Ovary (tissue), 3 donors: ENCODE measurements around the gene CSNK1G1.

Experiments used
- POLR2A ChIP-seq: fragments of 450-650 bp; IDR thresholded peaks from one replicate; pipeline ENCODE4 v1.6.1; 2017; ENCODE audit warnings: antibody characterized with exemption, mild to moderate bottlenecking, moderate library complexity
- TF ChIP-seq, protein P1 (sequence below), 3 donors: fragments of 450-650 bp in 2 of 3; fragments of 200-600 bp in 1 of 3; IDR thresholded peaks; one replicate each; pipeline versions ENCODE4 v1.5.1 to v1.8.0; 2016 to 2022; ENCODE audit warnings: antibody characterized with exemption in 3 of 3, mild to moderate bottlenecking in 1 of 3
- donor health status: DM: no; HTN: no; CAD: no.

DNA sequence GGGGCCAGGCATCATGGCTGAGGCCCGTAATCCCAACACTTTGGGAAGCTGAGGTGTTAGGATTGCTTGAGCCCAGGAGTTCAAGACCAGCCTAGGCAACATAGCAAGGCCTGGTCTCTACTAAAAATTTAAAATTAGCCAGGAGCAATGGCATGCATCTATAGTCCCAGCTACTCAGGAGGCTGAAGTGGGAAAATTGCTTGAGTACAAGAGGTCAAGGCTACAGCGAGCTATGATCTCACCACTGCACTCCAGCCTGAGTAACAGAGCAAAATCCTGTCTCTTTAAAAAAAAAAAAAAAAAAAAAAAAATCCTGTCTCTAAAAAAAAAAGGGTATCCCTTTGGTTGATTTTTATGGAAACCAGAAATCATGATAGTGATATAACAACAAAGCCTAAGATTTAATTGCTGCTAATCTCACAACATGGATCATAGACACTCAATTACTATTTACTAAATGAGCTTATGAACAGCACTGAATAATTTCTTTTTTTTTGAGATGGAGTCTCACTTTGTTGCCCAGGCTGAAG, 13.2 kb upstream of the CSNK1G1 start:
- TF ChIP-seq, protein P1, sequence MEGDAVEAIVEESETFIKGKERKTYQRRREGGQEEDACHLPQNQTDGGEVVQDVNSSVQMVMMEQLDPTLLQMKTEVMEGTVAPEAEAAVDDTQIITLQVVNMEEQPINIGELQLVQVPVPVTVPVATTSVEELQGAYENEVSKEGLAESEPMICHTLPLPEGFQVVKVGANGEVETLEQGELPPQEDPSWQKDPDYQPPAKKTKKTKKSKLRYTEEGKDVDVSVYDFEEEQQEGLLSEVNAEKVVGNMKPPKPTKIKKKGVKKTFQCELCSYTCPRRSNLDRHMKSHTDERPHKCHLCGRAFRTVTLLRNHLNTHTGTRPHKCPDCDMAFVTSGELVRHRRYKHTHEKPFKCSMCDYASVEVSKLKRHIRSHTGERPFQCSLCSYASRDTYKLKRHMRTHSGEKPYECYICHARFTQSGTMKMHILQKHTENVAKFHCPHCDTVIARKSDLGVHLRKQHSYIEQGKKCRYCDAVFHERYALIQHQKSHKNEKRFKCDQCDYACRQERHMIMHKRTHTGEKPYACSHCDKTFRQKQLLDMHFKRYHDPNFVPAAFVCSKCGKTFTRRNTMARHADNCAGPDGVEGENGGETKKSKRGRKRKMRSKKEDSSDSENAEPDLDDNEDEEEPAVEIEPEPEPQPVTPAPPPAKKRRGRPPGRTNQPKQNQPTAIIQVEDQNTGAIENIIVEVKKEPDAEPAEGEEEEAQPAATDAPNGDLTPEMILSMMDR (IDR thresholded peaks at IDR 0.05) = no peak
- no peak for TF ChIP-seq POLR2A
